Activated T-cell treated with anti-CD3 and anti-CD28 coated beads, Interleukin-2, amount 50 U/mL, for 4 hours (primary cell): ENCODE data around the gene PIGQ. TPM values are rescaled to one million over a fixed set of nuclear protein-coding genes. Genes with fewer than 3 reads are reported as not detected.

ENCODE experiments used
- ATAC-seq, 2 donors: fragments of 200-7000 bp; cut with Tn5 transposase; one replicate each; pipeline ENCODE4 v1.10.0; 2021
- DNase-seq: peaks from one replicate; pipeline ENCODE4 v3.0.0-alpha.2; 2020
- H3K27me3 Mint-ChIP-seq: one replicate; pipeline ENCODE4 v1.8.0; 2021; ENCODE audit warnings: low read depth, mixed read lengths
- H3K36me3 Mint-ChIP-seq: one replicate; pipeline ENCODE4 v1.8.0; 2022; ENCODE audit warnings: mixed read lengths; ENCODE audit not compliant: insufficient read depth
- H3K4me1 Mint-ChIP-seq: one replicate; pipeline ENCODE4 v1.8.0; 2021; ENCODE audit warnings: low read depth, mixed read lengths
- H3K4me3 Mint-ChIP-seq: one replicate; pipeline ENCODE4 v1.8.0; 2021; ENCODE audit warnings: mild to moderate bottlenecking, moderate library complexity, mixed read lengths
- H3K9me3 Mint-ChIP-seq: one replicate; pipeline ENCODE4 v1.8.0; 2021; ENCODE audit warnings: mixed read lengths
- total RNA-seq, 3 donors: library from RNA; stranded (reverse); gene quantifications; one replicate each; pipeline ENCODE4 v1.2.1, GENCODE V29; 2021

PIGQ gene
- total RNA-seq, 3 donors from 2014 or later: 45.0 to 47.8 (median 46.1) TPM

DNA sequence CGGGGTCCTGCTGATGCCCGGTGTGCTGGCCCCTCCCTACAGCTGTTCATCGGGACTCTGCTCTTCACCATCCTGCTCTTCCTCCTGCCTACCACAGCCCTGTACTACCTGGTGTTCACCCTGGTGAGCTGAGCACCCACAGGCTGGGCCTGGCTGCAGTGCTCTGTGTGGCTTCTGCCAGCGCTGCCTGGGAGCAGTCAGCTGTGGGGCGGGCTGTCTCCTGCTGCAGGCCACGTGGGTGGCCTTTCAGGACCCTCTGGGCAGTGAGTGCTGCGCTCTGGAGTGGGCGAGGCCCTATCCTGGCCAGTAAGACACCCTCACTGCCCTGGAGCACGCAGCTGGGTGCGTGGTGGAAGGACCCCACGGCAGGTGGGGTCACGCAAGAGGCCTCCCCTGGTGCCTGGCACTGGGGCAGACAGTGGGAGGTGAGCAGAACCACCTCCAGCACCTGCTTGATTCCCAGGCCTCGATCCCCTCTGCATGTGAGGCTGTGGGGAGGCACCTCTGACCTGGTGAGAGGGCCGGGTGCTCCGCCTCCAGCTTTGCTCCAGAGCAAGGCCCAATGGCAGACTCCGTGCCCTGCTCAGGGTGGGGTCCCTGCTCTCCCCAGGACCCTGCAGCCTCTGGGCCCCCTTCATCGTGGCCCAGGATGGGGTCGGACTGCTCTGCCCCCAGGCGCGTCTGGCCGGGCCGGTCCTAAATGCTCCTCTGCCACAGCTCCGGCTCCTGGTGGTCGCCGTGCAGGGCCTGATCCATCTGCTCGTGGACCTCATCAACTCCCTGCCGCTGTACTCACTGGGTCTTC is 10.6 kb downstream of the PIGQ start:
- no peaks in the 10 kb centered on the region for H3K9me3 Mint-ChIP-seq
- DNase-seq (no peak), ATAC-seq (no peak)
- H3K36me3 Mint-ChIP-seq: no peaks in the 10 kb centered on the region
- H3K27me3 Mint-ChIP-seq: no peaks in the 10 kb centered on the region
- H3K4me1 Mint-ChIP-seq: no peaks in the 10 kb centered on the region
- H3K4me3 Mint-ChIP-seq: no peak overlapping the region

DNA sequence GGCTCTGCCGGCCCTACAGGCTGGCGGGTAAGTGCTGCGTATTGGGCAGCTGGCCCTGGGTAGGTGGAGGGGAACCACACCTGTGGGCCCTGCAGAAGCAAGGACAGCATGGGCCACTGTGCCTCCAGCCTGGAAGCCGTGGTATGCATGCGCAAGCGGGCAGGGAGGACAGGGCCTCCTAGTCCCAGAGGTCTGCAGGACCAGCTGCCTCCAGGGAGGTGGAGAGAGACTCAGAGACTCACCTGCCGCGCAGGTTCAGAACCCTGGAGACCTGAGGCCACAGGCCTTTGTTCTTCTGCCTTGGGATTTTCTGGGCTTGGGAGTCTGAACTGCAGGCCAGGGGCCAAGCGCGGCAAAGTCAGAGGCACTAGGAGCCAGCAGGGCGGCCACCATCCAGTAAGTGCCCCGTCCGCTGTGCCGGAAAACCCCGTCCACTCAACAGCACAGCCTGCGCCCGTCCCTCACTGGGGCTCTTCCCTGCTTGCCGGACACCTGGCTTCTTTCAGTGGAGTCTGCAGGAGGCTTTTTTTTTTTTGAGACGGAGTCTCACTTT is 11.3 kb downstream of the PIGQ start:
- no peaks in the 10 kb centered on the region for H3K9me3 Mint-ChIP-seq
- DNase-seq (no peak), ATAC-seq (no peak)
- no peak overlapping the region for H3K4me3 Mint-ChIP-seq
- H3K4me1 Mint-ChIP-seq: no peaks in the 10 kb centered on the region
- no peaks in the 10 kb centered on the region for H3K36me3 Mint-ChIP-seq
- no peaks in the 10 kb centered on the region for H3K27me3 Mint-ChIP-seq

DNA sequence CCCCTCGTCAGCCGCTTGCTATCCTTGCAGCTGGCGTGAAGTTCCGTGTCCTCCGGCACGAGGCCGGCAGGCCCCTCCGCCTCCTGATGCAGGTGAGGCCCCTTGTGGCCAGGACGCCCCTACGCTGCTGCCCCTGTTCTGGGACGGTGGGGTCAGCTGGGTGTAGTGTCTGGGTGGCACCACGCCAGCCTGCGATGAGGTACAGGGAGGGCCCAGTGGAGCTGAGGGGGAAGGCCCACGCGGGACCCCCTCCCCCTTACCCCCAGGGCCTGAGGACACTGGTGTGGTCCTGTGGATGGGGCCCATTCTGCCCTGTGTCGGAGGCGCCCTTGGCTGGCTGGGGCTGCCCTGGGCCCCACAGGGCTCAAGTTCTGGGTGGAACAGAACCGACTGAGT is 12.4 kb downstream of the PIGQ start:
- ATAC-seq (no peak), DNase-seq (no peak)
- Mint-ChIP-seq H3K9me3 (no peaks in the 10 kb centered on the region), H3K4me3 (no peak overlapping the region), H3K27me3 (no peaks in the 10 kb centered on the region), H3K4me1 (no peaks in the 10 kb centered on the region), H3K36me3 (no peaks in the 10 kb centered on the region)

DNA sequence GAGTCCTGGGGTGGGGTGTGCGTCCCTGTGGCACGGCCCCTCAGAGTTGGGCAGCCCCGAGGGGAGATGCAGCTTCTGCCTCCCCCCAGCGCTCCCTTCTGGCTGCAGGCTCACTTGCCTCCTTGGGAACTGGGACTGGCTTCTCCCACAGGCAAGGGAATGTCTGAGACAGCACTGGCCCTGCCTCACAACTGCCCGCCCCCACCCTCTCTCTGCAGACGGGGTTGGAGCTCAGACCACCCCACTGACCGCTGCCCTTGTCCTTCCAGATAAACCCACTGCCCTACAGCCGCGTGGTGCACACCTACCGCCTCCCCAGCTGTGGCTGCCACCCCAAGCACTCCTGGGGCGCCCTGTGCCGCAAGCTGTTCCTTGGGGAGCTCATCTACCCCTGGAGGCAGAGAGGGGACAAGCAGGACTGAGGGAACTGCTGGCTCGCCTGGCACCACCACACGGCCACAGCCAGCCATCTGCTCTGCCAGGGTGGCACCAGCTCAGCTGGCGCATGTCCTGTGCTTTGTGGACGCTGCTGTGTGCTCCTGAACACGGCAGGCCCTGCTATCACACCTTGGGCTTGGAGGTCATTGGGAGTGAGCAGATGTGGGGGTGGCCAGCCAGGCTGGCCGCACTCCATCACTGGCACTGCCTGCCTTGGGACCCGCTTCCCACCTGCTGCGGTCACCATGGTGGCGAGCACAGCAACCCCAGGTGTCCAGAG is 13.0 kb downstream of the PIGQ start:
- ATAC-seq: no peak
- no peak overlapping the region for H3K4me3 Mint-ChIP-seq
- H3K4me1 Mint-ChIP-seq: peaks cover 2% of the 10 kb centered on the region
- no peaks in the 10 kb centered on the region for H3K27me3 Mint-ChIP-seq
- DNase-seq: no peak
- no peaks in the 10 kb centered on the region for H3K36me3 Mint-ChIP-seq
- H3K9me3 Mint-ChIP-seq: no peaks in the 10 kb centered on the region

DNA sequence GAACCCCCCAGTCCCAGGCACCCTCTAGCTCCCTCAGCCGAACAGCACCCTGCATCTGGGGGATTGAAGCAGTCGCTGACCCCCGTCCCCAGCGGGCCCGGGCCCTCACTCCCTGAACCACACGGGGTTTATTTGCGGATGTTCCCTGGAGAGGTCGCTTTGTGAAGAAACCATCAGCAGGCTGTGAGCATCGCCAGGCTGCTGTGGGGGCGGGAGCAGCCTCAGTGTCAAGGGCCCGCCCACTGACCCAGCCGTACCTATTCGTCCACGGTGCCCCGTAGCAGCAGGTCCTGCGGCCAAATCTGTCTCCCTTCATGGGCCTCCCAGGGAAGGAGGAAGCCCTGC is 13.7 kb downstream of the PIGQ start:
- Mint-ChIP-seq H3K27me3 (no peaks in the 10 kb centered on the region), H3K9me3 (no peaks in the 10 kb centered on the region), H3K36me3 (no peaks in the 10 kb centered on the region), H3K4me3 (no peak overlapping the region), H3K4me1 (peaks cover 2% of the 10 kb centered on the region)
- no peak for DNase-seq
- no peak for ATAC-seq

DNA sequence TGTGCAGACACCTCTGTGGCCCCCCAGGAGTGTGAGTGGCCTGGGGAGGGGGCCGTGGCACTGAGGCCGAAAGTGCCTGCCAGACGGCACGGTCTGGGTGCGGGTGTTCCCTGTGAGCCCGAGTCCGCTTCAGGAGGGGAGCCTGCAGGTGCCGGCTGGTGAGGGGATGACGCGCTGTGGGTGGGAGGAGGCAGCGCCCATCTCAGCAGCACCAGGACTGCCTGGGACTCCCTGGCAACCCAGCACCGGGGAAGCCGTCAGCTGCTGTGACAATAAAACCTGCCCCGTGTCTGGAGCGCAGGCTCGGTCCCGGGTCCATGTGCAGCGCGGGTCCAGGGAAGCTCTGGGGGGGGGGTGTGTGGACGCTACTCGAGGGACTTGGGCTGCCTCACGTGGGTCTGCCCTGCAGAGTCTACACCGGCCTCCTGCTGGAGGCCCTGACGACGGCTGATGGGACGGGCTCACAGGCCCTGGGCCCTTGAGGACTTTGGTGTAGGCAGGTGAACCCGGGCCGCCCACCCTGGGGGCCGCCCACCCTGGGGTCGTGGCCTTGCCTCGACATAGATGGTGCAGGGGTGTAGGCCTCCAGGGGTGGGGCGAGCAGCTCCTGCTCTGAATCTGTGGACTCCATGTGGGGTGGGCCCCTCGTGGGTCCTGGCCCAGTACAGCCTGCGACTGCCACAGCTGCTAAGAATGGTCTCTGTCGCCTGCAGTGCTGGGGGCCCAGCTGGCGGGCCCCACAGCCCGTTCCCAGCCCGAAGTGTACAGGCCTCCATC is 14.2 kb downstream of the PIGQ start:
- Mint-ChIP-seq H3K27me3 (no peaks in the 10 kb centered on the region), H3K4me1 (peaks cover 4% of the 10 kb centered on the region), H3K4me3 (no peak overlapping the region), H3K36me3 (no peaks in the 10 kb centered on the region), H3K9me3 (no peaks in the 10 kb centered on the region)
- ATAC-seq (no peak), DNase-seq (no peak)

DNA sequence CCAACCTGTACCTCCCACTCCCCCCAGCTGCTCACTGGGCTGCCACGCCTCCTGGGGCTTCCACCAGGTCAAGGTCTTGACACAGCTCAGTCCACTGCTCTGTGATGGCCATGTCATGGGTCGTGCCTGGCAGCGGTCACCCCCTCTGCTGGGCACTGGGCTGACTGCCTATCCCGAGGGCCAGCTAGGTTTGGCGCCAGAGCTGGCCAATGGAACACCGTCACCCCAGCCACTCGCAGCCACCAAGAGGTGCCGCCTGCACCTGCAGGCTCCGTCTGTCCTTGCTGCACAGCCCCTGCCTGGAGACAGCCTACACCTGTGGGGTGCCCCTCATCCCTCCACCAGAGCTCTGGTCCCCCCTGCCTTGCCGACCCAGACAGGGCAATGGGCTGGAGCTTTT is 15.6 kb downstream of the PIGQ start:
- H3K4me3 Mint-ChIP-seq: no peak overlapping the region

DNA sequence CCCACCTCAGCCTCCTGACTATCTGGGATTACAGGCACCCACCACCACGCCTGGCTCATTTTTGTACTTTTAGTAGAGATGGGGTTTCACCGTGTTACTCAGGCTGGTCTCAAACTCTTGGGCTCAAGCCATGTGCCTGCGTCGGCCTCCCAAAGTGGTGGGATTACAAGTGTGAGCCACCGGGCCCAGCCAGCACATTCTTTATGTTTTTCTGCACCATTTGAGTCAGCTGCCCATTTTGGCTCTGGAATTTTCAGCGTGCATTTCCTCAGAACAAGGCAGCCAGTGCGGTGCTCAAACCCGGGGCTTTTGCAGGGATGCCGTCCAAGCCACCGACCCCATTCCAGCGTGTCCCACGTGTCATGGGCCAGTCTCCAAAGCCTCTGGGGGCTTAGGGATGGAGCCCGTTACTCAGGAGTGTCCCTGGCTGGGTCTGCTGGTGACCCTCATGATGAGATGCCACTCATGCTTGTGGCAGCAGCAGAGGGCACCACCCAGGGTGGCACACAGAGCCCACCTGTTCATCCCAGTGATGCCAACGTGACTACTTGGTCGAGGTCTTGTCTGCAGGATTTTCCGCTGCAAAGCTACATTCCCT is 16.4 kb downstream of the PIGQ start:
- ATAC-seq (no peak), DNase-seq (no peak)
- Mint-ChIP-seq H3K9me3 (no peaks in the 10 kb centered on the region), H3K36me3 (no peaks in the 10 kb centered on the region), H3K4me1 (peaks cover 10% of the 10 kb centered on the region), H3K4me3 (no peak overlapping the region), H3K27me3 (no peaks in the 10 kb centered on the region)

More for the DNA sequence above, 15.6 kb downstream of the PIGQ start:
- DNase-seq: no peak
- no peaks in the 10 kb centered on the region for H3K27me3 Mint-ChIP-seq
- no peaks in the 10 kb centered on the region for H3K9me3 Mint-ChIP-seq
- no peak for ATAC-seq
- H3K4me1 Mint-ChIP-seq: peaks cover 4% of the 10 kb centered on the region
- H3K36me3 Mint-ChIP-seq: no peaks in the 10 kb centered on the region

DNA sequence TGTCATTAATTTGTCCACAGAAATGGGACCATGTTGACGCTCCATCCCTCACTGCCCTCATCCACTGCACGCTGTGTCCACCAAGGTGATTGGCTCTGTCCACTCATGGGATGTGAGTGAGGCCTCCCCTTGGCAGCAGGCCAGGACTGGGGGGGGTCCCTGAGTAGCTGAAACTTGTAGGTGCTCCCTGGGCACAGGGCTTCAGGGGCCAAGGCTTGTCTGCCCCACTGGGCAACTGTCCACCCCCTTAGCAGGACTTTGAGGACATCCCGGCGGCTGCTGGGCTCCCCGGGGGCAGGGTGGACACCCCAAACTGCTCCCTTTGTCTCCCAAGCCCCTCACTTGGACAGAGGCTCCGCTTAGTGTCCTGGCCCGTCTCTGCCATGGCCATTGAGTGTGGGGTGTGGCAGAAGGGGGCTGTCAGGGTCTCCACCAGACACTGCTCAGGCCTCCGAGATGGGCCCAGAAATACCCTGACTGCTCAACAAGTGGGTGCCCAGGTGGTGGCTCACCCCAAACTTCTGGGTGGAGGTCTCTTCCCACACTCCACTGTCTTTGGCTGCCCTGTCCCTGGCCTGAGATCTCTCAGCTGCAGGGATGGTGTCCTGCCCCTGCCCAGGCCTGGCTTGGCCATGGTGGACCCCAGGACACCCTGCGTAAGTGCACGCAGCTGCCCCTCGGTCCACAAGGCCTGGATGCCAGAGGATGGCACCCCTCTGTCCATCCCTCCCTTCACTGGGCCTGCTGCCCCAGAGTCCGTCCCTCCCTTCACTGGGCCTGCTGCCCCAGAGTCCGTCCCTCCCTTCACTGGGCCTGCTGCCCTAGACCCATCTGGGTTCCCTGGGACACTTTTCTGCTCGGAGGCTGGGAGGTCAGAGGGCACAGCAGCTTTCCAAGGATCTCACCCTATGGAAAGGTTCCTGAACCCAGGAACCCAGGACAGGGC is 17.1 kb downstream of the PIGQ start:
- no peaks in the 10 kb centered on the region for H3K9me3 Mint-ChIP-seq
- DNase-seq: no peak
- no peaks in the 10 kb centered on the region for H3K36me3 Mint-ChIP-seq
- no peaks in the 10 kb centered on the region for H3K27me3 Mint-ChIP-seq
- no peak for ATAC-seq
- H3K4me1 Mint-ChIP-seq: peaks cover 17% of the 10 kb centered on the region
- H3K4me3 Mint-ChIP-seq: peak overlapping the region; percentile 96

DNA sequence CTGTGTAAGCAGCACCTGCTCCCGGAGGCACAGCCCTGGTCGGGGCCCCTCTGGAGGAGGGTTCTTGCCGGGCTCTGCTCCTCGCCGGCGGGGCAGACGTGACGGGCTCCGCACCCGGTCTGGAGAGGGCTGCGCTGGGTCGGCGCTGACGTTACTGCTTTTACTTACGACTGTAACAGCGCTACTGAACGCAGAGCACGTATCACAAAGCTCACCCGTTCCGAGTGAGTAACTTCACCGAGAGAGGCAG is 18.8 kb downstream of the PIGQ start:
- ATAC-seq: peak; percentile 31 to 36
- Mint-ChIP-seq H3K9me3 (no peaks in the 10 kb centered on the region), H3K27me3 (no peaks in the 10 kb centered on the region), H3K4me3 (peak overlapping the region; percentile 96), H3K4me1 (peaks cover 24% of the 10 kb centered on the region), H3K36me3 (peaks cover under 1% of the 10 kb centered on the region)
- DNase-seq: no peak

DNA sequence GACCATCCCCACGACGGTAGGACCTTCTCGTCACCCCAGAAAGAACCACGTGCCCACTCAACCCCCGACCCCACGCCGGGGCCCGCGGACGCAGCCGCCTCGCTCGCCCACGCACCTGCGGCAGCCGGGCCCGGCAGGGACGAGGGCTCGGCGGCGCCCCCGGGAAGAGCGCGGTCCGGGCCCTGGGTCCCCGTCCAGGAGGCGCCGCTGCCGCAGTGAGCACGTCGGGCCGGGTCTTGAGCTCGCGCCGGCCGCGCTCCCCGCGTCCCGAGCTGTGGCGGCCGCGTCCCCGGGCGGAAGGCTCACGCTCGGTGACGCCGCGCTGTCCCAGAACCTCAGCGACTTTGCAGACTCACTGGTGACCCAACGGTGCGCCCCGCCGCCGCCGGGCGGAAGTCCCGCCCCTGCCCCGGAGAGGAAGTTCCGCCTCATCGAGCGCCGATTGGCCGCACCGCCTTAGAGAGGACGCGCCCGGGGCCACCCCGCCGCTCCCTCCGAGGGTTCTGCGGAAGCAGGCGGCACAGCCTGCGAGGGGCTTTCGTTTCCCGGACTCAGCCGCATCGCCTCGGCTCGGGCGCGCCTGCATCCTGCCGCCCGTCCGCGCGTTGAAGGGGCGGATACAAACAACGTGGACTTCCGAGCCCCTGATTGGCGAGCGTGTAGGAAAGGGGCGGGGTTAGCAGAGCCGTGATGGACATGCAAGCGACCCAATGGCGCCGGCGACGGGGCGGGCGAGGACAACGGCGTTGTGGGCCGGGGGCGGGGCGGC is 19.3 kb downstream of the PIGQ start:
- H3K9me3 Mint-ChIP-seq: no peaks in the 10 kb centered on the region
- peaks cover 26% of the 10 kb centered on the region for H3K4me1 Mint-ChIP-seq
- peak; percentile 97 for DNase-seq
- peak; percentile 75 to 76 for ATAC-seq
- no peaks in the 10 kb centered on the region for H3K27me3 Mint-ChIP-seq
- H3K36me3 Mint-ChIP-seq: peaks cover 3% of the 10 kb centered on the region
- H3K4me3 Mint-ChIP-seq: peak overlapping the region; percentile 96

DNA sequence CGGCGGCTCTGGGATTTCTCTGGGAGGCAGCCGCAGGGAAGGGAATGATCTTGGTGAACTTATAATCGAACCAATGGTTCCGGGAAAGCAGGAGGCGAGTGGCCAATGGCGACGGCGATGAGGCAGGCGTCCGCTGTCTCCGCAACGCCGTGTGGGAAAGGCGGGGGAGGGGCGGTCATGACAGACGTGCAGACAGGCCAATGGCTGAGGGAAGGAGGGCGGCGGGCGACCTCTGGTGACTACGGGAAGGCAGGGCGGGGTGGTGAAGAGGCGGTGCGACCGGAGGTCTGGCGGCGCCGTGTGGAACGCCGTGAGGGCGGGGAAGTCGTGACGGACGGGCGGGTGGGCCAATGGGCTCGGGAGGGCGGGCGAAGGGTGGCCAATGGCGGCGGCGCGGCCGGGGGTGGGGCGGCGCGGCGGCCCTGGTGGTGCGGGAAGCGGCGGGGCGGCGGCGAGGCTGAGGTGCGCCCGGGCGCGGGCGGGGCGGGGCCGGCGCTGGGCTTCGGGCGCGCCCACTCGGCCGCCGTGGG is 20.0 kb downstream of the PIGQ start, which contains the start of gene RAB40C:
Gene RAB40C, plus strand, starts transcription at position 409 of the 530 bp plus-strand sequence. CDS start 226 bp downstream, outside the sequence.
- H3K36me3 Mint-ChIP-seq: peaks cover 3% of the 10 kb centered on the region
- no peaks in the 10 kb centered on the region for H3K9me3 Mint-ChIP-seq
- H3K27me3 Mint-ChIP-seq: no peaks in the 10 kb centered on the region
- H3K4me1 Mint-ChIP-seq: peaks cover 28% of the 10 kb centered on the region
- DNase-seq (peak; percentile 99), ATAC-seq (peak; percentile 81 to 83)
- peak within 1 kb of the TSS; percentile 88 for H3K4me3 Mint-ChIP-seq
